ENCODE results near the gene ME3. TPM values are rescaled to one million over a fixed set of nuclear protein-coding genes. Genes with fewer than 3 reads are reported as not detected.

ME3 gene
- total and polyA plus RNA-seq, 2 experiments from 2014 or later, result 7.5 to 10.9 TPM

DNA sequence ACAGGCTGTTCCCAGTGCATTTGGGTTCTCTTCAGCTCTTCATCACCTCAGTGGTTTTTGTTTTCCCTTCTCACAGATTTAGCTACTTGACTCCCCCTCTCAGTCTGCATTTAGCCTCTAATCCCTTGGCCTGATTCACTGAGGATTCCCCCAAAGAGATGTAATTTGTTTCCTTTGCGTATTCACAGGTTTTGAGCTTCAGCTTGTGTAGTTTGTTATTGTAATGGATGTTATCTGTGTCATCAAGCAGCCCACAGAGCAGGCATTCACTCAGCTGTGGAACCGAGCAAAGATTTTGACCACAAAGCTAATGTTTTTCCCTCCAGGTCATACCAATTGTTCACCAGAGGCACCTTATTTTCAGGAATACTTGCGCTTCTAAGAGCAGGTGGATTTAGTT lies 6.4 kb upstream of the ME3 start:
- Histone ChIP-seq H4K20me1 (ENCODE audit: insufficient read depth) (no peaks in the 10 kb centered on the region), H3K4me2 (ENCODE audit: unreplicated experiment) (no peak overlapping the region), H3K4me1 (ENCODE audit: insufficient read depth) (0 out of 2 replicates have a peak, but pooled peaks cover 6% of the 10 kb centered on the region), H3K36me3 (ENCODE audit: low read depth) (no peaks in the 10 kb centered on the region), H3K27ac (no peak overlapping the region), H3K9me3 (ENCODE audit: low read depth) (no peaks in the 10 kb centered on the region), H3K9me2 (ENCODE audit: insufficient read depth) (no peaks in the 10 kb centered on the region), H3K4me3 (no peak overlapping the region), H2AFZ (no peak overlapping the region), H3K9ac (no peak overlapping the region), H3F3A (ENCODE audit: insufficient read depth) (no peaks in the 10 kb centered on the region; the same call in 1 of the 2 replicates), H3K79me2 (ENCODE audit: insufficient read depth) (no peaks in the 10 kb centered on the region), H3K27me3 (replicated peaks; ENCODE audit: insufficient read depth) (no peaks in the 10 kb centered on the region)
- in situ Hi-C loops (cut with MboI), result no loop called here
- no peak for DNase-seq
- TF ChIP-seq EZH2phosphoT487 (IDR thresholded peaks at IDR 0.05; ENCODE audit: insufficient read depth, low read depth), result no peak
- no peak for TF ChIP-seq EZH2 (IDR thresholded peaks at IDR 0.05; ENCODE audit: insufficient read depth, poor library complexity, severe bottlenecking)
- 58 to 68% methylated on average over 3 of the region's 3 CpGs for WGBS, 2 experiments (ENCODE audit: low coverage in 1 of 2, low lambda C conversion rate in 2 of 2, missing lambda C conversion rate in 2 of 2)

DNA sequence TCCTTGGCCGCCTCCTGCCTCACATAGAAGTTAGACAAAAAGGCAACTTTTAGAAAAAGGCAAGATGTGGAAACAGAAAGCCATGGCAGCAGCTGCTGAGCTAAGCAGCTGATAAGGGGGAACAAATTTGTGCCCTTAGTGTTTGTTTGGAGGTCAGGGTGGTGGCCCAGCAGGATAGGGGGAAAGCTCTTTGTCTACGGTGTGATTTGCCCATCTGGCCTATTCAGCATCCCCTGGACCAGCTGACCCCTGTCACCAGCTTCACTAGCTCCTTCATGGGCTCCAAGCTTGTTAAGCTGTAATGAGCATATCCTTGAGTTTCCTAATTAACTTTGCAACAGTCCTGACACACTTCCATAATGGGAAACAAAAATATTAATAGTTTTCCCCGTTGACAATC lies 5.9 kb upstream of the ME3 start:
- Histone ChIP-seq H3K4me1 (ENCODE audit: insufficient read depth) (0 out of 2 replicates have a peak, but pooled peaks cover 6% of the 10 kb centered on the region), H3K36me3 (ENCODE audit: low read depth) (no peaks in the 10 kb centered on the region)

DNA sequence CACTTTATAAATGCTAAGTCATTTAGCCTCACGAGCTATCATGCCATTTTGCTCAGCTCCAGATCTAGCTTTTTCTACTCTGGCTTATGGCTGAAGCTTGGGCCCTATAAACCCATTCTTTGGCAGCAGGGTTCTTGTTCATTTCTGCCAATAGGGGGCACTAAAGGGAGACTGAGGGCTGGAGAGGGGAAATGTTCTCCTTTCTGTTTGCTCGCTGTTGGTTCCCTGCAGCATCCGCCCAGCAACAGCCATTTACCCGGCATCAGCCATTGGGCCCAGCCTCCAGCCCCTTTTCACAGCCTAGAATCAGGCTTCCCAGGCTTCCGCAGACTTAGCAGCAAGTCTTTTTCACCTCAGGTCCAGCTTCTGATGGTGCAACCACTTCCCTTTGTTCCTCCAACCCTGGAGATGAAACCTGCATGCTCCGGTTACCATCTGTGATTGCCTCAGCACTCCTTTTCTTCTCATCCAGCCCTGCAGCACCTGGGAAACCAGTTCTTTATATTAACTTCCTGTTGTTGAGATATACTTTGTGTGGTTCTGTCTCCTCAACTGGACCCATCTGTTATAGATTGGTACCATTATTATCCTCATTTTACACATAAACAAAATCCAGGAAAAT lies 4.2 kb upstream of the ME3 start:
- peak; percentile 39 for DNase-seq
- Histone ChIP-seq H3K9ac (no peak overlapping the region), H3K79me2 (ENCODE audit: insufficient read depth) (no peaks in the 10 kb centered on the region), H2AFZ (no peak overlapping the region), H3K4me3 (no peak overlapping the region), H4K20me1 (ENCODE audit: insufficient read depth) (no peaks in the 10 kb centered on the region), H3K4me1 (ENCODE audit: insufficient read depth) (0 out of 2 replicates have a peak, but pooled peaks cover 6% of the 10 kb centered on the region), H3K27ac (no peak overlapping the region), H3K9me3 (ENCODE audit: low read depth) (no peaks in the 10 kb centered on the region), H3K9me2 (ENCODE audit: insufficient read depth) (no peaks in the 10 kb centered on the region), H3K36me3 (ENCODE audit: low read depth) (no peaks in the 10 kb centered on the region), H3F3A (ENCODE audit: insufficient read depth) (no peaks in the 10 kb centered on the region; the same call in 1 of the 2 replicates), H3K27me3 (replicated peaks; ENCODE audit: insufficient read depth) (no peaks in the 10 kb centered on the region), H3K4me2 (ENCODE audit: unreplicated experiment) (no peak overlapping the region)
- TF ChIP-seq EZH2phosphoT487 (IDR thresholded peaks at IDR 0.05; ENCODE audit: insufficient read depth, low read depth), result no peak
- WGBS, 2 experiments (ENCODE audit: low coverage in 1 of 2, low lambda C conversion rate in 2 of 2, missing lambda C conversion rate in 2 of 2), result 87 to 93% methylated on average over 6 of the region's 6 CpGs
- in situ Hi-C loops (cut with MboI), result no loop called here

More for the DNA sequence above, 5.9 kb upstream of the ME3 start:
- TF ChIP-seq EZH2 (IDR thresholded peaks at IDR 0.05; ENCODE audit: insufficient read depth, poor library complexity, severe bottlenecking), result no peak
- no peak for TF ChIP-seq EZH2phosphoT487 (IDR thresholded peaks at IDR 0.05; ENCODE audit: insufficient read depth, low read depth)
- no peak for DNase-seq
- no peaks in the 10 kb centered on the region for H3K27me3 ChIP-seq (replicated peaks; ENCODE audit: insufficient read depth)
- no peak overlapping the region for H3K4me2 ChIP-seq (ENCODE audit: unreplicated experiment)
- WGBS, 2 experiments (ENCODE audit: low coverage in 1 of 2, low lambda C conversion rate in 2 of 2, missing lambda C conversion rate in 2 of 2), result 44 to 49% methylated on average over 3 of the region's 3 CpGs
- H3K9me2 ChIP-seq (ENCODE audit: insufficient read depth), result no peaks in the 10 kb centered on the region
- H3K9ac ChIP-seq, result no peak overlapping the region
- H2AFZ ChIP-seq, result no peak overlapping the region
- no peaks in the 10 kb centered on the region; the same call in 1 of the 2 replicates for H3F3A ChIP-seq (ENCODE audit: insufficient read depth)
- in situ Hi-C loops (cut with MboI), result no loop called here
- no peaks in the 10 kb centered on the region for H3K79me2 ChIP-seq (ENCODE audit: insufficient read depth)
- no peaks in the 10 kb centered on the region for H4K20me1 ChIP-seq (ENCODE audit: insufficient read depth)
- H3K4me3 ChIP-seq, result no peak overlapping the region
- H3K27ac ChIP-seq, result no peak overlapping the region
- H3K9me3 ChIP-seq (ENCODE audit: low read depth), result no peaks in the 10 kb centered on the region

DNA sequence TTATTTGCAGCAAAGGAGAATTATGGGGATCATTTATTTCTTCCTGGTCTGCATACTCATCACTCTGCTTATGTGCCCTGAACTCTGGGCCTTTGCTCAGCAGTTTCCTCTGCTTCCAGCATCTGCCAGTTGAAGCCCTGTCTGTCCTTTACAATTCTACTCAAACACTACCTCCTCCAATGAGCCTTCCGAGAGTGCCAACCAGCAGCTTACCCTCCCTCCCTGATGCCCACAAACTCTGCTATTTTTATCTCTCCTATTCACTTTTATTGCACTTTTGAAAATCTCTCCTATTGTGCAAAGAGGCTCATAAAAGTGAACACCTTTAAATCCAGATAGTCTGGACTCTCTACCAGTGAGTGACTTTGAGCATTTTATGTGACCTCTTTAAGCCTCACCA lies 3.6 kb upstream of the ME3 start:
- H3K4me2 ChIP-seq (ENCODE audit: unreplicated experiment), result no peak overlapping the region
- H3K4me3 ChIP-seq, result no peak overlapping the region
- peaks cover 9% of the 10 kb centered on the region; the same call in 1 of the 2 replicates for H3K4me1 ChIP-seq (ENCODE audit: insufficient read depth)
- H3K9me2 ChIP-seq (ENCODE audit: insufficient read depth), result no peaks in the 10 kb centered on the region
- in situ Hi-C loops (cut with MboI), result no loop called here
- H3K27me3 ChIP-seq (replicated peaks; ENCODE audit: insufficient read depth), result no peaks in the 10 kb centered on the region
- 91 to 92% methylated on average over 1 of the region's 1 CpG for WGBS, 2 experiments (ENCODE audit: low coverage in 1 of 2, low lambda C conversion rate in 2 of 2, missing lambda C conversion rate in 2 of 2)
- H3K27ac ChIP-seq, result no peak overlapping the region
- H3F3A ChIP-seq (ENCODE audit: insufficient read depth), result no peaks in the 10 kb centered on the region; the same call in 1 of the 2 replicates
- H3K36me3 ChIP-seq (ENCODE audit: low read depth), result no peaks in the 10 kb centered on the region
- no peak for DNase-seq
- no peaks in the 10 kb centered on the region for H3K9me3 ChIP-seq (ENCODE audit: low read depth)
- H3K79me2 ChIP-seq (ENCODE audit: insufficient read depth), result no peaks in the 10 kb centered on the region
- H2AFZ ChIP-seq, result no peak overlapping the region
- no peak overlapping the region for H3K9ac ChIP-seq
- H4K20me1 ChIP-seq (ENCODE audit: insufficient read depth), result no peaks in the 10 kb centered on the region
- TF ChIP-seq EZH2phosphoT487 (IDR thresholded peaks at IDR 0.05; ENCODE audit: insufficient read depth, low read depth), result no peak
- TF ChIP-seq EZH2 (IDR thresholded peaks at IDR 0.05; ENCODE audit: insufficient read depth, poor library complexity, severe bottlenecking), result no peak

Measured in GM23248 (cell line).